Measurements from ENCODE around the gene BBX.

BBX gene

DNA sequence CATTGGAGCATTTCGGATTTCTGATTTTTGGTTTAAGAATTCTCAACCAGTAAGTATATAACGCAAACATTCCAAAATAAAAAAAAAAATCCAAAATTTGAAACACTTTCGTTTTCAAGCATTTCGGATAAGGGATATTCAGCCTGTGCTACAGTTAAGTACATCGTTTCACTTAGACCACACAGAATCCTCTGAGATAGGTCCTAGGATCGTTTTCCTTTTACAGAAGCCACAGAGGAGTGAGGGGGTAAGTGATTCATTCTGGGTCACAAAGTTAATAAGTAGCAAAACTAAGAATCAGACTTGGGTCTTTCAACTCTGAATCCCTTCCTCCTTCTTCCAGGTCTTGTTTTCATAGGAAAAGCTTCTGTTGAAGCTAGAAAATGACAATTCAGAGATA is 249.3 kb downstream of the BBX start:
- H3K4me3 ChIP-seq (ENCODE audit: low read length), result no peak overlapping the region
- H3K27me3 ChIP-seq (ENCODE audit: insufficient read depth, low read length), result no peaks in the 10 kb centered on the region
- WGBS, result 98% methylated on average over 6 of the region's 6 CpGs
- no peaks in the 10 kb centered on the region for H3K9me3 ChIP-seq (ENCODE audit: insufficient read depth, low read depth, low read length)
- no peaks in the 10 kb centered on the region for H3K4me1 ChIP-seq (ENCODE audit: insufficient read depth, low read length)
- H3K9ac ChIP-seq (ENCODE audit: low read depth, low read length), result no peak overlapping the region
- peaks cover 16% of the 10 kb centered on the region for H3K36me3 ChIP-seq (ENCODE audit: insufficient read depth, low read length)
- H3K27ac ChIP-seq (ENCODE audit: low read depth, low read length), result no peak overlapping the region

DNA sequence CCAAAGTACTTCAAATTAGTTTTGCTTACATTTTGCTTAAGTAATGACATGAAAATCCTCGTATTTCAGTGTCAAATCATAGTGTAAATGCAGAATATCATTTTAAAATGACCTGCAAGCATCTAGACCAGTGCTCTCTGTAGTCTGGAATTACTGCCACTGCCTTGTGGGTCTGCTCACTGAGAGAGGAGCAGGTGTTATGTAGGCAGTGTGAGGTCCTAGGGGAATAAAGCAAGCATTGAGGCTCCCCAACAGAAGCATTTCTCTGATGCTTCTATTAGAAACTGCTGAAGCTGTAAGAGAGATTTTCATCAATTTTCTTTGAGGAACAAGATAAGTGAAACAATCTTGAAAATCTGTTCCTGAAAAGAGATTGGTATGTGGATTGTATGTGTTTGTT is 253.2 kb downstream of the BBX start:
- Histone ChIP-seq H3K36me3 (ENCODE audit: insufficient read depth, low read length) (peaks cover 40% of the 10 kb centered on the region), H3K9me3 (ENCODE audit: insufficient read depth, low read depth, low read length) (no peaks in the 10 kb centered on the region), H3K4me1 (ENCODE audit: insufficient read depth, low read length) (no peaks in the 10 kb centered on the region), H3K4me3 (ENCODE audit: low read length) (no peak overlapping the region), H3K27me3 (ENCODE audit: insufficient read depth, low read length) (no peaks in the 10 kb centered on the region), H3K9ac (ENCODE audit: low read depth, low read length) (no peak overlapping the region), H3K27ac (ENCODE audit: low read depth, low read length) (no peak overlapping the region)
- WGBS, result 100% methylated on average over 1 of the region's 1 CpG

- H3K4me3 ChIP-seq (ENCODE audit: low read length), result no peak overlapping the region
- H3K9me3 ChIP-seq (ENCODE audit: insufficient read depth, low read depth, low read length), result no peaks in the 10 kb centered on the region
- no peak overlapping the region for H3K9ac ChIP-seq (ENCODE audit: low read depth, low read length)
- no peaks in the 10 kb centered on the region for H3K27me3 ChIP-seq (ENCODE audit: insufficient read depth, low read length)
- no peak overlapping the region for H3K27ac ChIP-seq (ENCODE audit: low read depth, low read length)
- WGBS, result 88% methylated on average over 1 of the region's 1 CpG
- H3K36me3 ChIP-seq (ENCODE audit: insufficient read depth, low read length), result peaks cover 60% of the 10 kb centered on the region
- H3K4me1 ChIP-seq (ENCODE audit: insufficient read depth, low read length), result no peaks in the 10 kb centered on the region
Measured at GRCh38 chr3:107781253-107781652, 258.5 kb downstream of the BBX start.

- Histone ChIP-seq H3K36me3 (ENCODE audit: insufficient read depth, low read length) (peaks cover 60% of the 10 kb centered on the region), H3K27ac (ENCODE audit: low read depth, low read length) (no peak overlapping the region), H3K27me3 (ENCODE audit: insufficient read depth, low read length) (no peaks in the 10 kb centered on the region), H3K4me1 (ENCODE audit: insufficient read depth, low read length) (no peaks in the 10 kb centered on the region), H3K9me3 (ENCODE audit: insufficient read depth, low read depth, low read length) (no peaks in the 10 kb centered on the region), H3K4me3 (ENCODE audit: low read length) (no peak overlapping the region), H3K9ac (ENCODE audit: low read depth, low read length) (no peak overlapping the region)
- WGBS, result 96% methylated on average over 2 of the region's 2 CpGs
Measured at GRCh38 chr3:107782054-107782453, 259.3 kb downstream of the BBX start.

DNA sequence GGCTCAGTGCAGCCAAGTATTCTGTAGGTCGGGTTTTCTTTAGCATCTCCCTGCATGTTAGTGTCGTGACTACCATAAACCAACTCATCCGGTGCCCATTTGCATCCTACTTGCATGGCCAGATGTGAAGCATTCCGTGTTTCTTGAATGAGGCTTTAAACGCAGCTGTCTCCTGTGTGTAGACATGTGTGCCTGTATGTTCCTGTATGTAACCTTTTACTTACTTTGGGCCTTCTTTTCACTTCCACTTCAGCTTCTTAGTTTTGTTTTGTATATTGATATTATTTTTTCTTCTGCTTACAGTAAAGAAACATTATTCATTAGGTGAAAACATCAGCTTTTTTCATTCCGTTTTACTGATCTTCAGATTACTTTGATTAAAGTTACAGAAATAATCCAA is 267.9 kb downstream of the BBX start:
- Histone ChIP-seq H3K36me3 (ENCODE audit: insufficient read depth, low read length) (peaks cover 32% of the 10 kb centered on the region), H3K4me1 (ENCODE audit: insufficient read depth, low read length) (no peaks in the 10 kb centered on the region), H3K9ac (ENCODE audit: low read depth, low read length) (no peak overlapping the region), H3K27ac (ENCODE audit: low read depth, low read length) (no peak overlapping the region), H3K4me3 (ENCODE audit: low read length) (no peak overlapping the region), H3K27me3 (ENCODE audit: insufficient read depth, low read length) (no peaks in the 10 kb centered on the region), H3K9me3 (ENCODE audit: insufficient read depth, low read depth, low read length) (no peaks in the 10 kb centered on the region)
- 98% methylated on average over 6 of the region's 6 CpGs for WGBS

- Histone ChIP-seq H3K4me3 (ENCODE audit: low read length) (no peak overlapping the region), H3K9me3 (ENCODE audit: insufficient read depth, low read depth, low read length) (no peaks in the 10 kb centered on the region), H3K27me3 (ENCODE audit: insufficient read depth, low read length) (no peaks in the 10 kb centered on the region), H3K36me3 (ENCODE audit: insufficient read depth, low read length) (peaks cover 32% of the 10 kb centered on the region), H3K27ac (ENCODE audit: low read depth, low read length) (no peak overlapping the region), H3K4me1 (ENCODE audit: insufficient read depth, low read length) (no peaks in the 10 kb centered on the region), H3K9ac (ENCODE audit: low read depth, low read length) (no peak overlapping the region)
- WGBS, result 100% methylated on average over 1 of the region's 1 CpG
Measured at GRCh38 chr3:107791027-107791426, 268.3 kb downstream of the BBX start.

DNA sequence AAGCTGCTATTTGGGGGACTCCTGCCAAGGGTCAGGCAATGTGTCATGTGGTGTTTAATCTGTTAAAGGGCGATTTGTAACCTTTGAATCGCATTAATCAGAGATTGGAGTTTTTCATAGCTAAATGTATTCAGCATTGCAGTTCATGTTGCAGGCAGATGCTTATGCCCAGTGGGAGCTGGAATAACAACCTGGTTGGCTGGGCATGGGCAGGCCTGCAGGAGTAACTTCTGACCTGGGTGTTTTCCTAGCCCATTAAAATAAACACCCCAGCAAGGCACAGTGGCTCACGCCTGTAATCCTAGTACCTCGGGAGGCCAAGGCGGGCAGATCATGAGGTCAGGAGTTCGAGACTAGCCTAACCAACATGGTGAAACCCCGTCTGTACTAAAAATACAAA is 268.7 kb downstream of the BBX start:
- no peak overlapping the region for H3K27ac ChIP-seq (ENCODE audit: low read depth, low read length)
- no peaks in the 10 kb centered on the region for H3K9me3 ChIP-seq (ENCODE audit: insufficient read depth, low read depth, low read length)
- 95% methylated on average over 7 of the region's 7 CpGs for WGBS
- H3K4me3 ChIP-seq (ENCODE audit: low read length), result no peak overlapping the region
- H3K27me3 ChIP-seq (ENCODE audit: insufficient read depth, low read length), result no peaks in the 10 kb centered on the region
- no peaks in the 10 kb centered on the region for H3K4me1 ChIP-seq (ENCODE audit: insufficient read depth, low read length)
- no peak overlapping the region for H3K9ac ChIP-seq (ENCODE audit: low read depth, low read length)
- H3K36me3 ChIP-seq (ENCODE audit: insufficient read depth, low read length), result peaks cover 32% of the 10 kb centered on the region

DNA sequence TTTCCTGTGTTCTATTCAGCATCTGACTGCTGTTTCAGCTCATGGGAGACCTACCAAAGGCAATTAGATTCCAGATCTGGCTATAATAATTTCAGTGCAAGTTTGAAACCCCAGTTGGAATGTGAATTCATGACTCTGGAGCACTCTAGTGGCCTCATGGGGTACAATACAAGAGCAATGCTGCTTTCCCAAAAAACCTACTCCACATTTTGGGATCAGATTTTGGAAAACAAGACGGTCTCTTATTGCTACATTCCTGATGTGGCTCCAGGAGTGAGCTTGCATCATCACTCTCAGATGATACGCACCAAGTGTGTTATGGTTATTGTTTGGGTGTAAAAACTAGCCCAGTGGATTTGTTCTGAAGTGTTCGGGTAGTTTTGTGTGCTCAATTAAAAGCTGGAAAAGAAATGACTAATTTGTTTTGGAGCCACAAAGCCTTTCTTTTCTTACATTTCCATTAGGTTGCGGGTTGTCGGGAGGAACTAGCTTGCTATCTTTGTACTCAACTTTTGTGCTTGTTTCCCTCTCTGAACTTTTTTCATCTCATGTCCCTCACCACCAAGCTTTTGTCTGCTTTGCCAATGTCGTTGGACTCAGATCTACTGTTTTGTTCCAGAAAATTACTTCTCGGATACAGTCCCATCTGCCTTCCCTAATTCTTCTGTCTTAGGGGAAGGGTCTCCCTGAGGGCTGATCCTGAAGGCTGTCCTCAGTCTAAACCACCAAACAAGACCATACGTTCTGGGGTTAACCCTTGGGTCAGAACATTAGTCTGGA is 272.1 kb downstream of the BBX start:
- Histone ChIP-seq H3K4me1 (ENCODE audit: insufficient read depth, low read length) (no peaks in the 10 kb centered on the region), H3K4me3 (ENCODE audit: low read length) (no peak overlapping the region), H3K9me3 (ENCODE audit: insufficient read depth, low read depth, low read length) (no peaks in the 10 kb centered on the region), H3K9ac (ENCODE audit: low read depth, low read length) (no peak overlapping the region), H3K27me3 (ENCODE audit: insufficient read depth, low read length) (no peaks in the 10 kb centered on the region), H3K36me3 (ENCODE audit: insufficient read depth, low read length) (peaks cover 43% of the 10 kb centered on the region), H3K27ac (ENCODE audit: low read depth, low read length) (no peak overlapping the region)
- WGBS, result 94% methylated on average over 8 of the region's 8 CpGs

DNA sequence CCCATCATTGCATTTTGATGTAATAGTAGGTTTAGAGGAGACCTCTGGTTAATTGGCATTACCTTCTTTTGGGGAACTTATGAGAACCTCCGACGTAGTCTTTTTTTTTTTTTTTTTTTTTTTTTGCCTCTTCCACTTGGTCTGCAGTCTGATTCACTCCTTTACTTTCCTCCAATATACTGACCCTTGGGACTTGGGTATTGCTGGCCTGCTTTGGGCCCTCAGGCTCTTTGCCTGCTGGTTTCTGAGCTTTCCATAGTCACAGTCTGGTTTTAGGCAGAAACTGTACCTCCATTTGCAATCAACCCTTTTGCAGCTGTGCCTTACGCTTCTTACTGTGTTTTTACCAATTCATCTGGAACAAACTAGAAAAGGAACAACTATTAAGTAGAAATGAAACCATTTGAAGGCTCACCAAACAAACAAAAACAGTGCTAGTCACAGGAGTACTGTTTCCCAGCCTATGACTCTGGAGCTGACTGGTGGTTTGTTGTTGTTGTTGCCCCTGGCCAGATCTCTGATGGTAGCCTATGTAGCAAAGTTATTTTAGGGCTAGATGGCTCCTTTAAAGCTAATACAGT is 272.8 kb downstream of the BBX start:
- no peaks in the 10 kb centered on the region for H3K9me3 ChIP-seq (ENCODE audit: insufficient read depth, low read depth, low read length)
- H3K36me3 ChIP-seq (ENCODE audit: insufficient read depth, low read length), result peaks cover 45% of the 10 kb centered on the region
- no peak overlapping the region for H3K27ac ChIP-seq (ENCODE audit: low read depth, low read length)
- H3K9ac ChIP-seq (ENCODE audit: low read depth, low read length), result no peak overlapping the region
- no peaks in the 10 kb centered on the region for H3K4me1 ChIP-seq (ENCODE audit: insufficient read depth, low read length)
- H3K4me3 ChIP-seq (ENCODE audit: low read length), result no peak overlapping the region
- WGBS, result 93% methylated on average over 3 of the region's 3 CpGs
- no peaks in the 10 kb centered on the region for H3K27me3 ChIP-seq (ENCODE audit: insufficient read depth, low read length)

DNA sequence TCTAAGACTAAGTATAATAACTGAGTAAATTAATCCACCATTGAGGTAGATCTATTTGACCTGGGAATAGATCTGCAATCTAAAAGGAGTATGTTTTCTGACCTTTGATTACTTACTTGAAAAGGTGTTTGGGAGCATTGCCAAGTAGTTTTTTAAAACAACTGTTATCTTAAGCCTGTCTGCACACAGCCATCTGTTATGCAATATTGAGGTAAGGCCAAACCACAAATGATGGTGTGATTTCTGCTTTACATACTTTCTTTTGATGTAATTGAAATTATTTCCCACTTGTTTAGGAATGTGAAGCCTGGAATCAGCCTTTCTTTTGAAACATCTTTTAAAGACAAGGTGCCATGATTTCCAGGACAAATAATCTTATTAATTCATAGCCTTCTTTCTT is 274.0 kb downstream of the BBX start:
- H3K9me3 ChIP-seq (ENCODE audit: insufficient read depth, low read depth, low read length), result no peaks in the 10 kb centered on the region
- no peak overlapping the region for H3K9ac ChIP-seq (ENCODE audit: low read depth, low read length)
- no peaks in the 10 kb centered on the region for H3K4me1 ChIP-seq (ENCODE audit: insufficient read depth, low read length)
- H3K36me3 ChIP-seq (ENCODE audit: insufficient read depth, low read length), result peaks cover 46% of the 10 kb centered on the region
- H3K4me3 ChIP-seq (ENCODE audit: low read length), result no peak overlapping the region
- H3K27ac ChIP-seq (ENCODE audit: low read depth, low read length), result no peak overlapping the region
- H3K27me3 ChIP-seq (ENCODE audit: insufficient read depth, low read length), result no peaks in the 10 kb centered on the region

DNA sequence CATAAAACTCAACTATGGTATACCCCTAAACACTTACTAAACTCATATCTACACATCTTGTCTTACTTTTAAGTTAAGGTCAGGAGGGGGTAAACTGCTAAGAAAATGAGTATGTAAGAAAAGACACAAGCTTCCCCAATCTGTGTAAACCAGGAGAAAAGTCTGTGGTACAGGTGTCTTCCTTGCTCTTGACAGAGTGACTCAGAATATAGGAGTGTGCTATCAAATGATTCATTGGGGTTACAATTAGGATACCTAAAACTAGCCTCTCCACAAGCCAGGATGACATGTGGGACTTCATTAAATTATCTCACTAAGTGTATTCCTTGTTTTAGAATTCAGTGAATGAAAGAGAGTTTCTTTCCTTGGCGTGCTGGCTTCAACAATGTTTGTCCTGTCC is 274.8 kb downstream of the BBX start:
- H3K27me3 ChIP-seq (ENCODE audit: insufficient read depth, low read length), result no peaks in the 10 kb centered on the region
- no peaks in the 10 kb centered on the region for H3K9me3 ChIP-seq (ENCODE audit: insufficient read depth, low read depth, low read length)
- no peak overlapping the region for H3K4me3 ChIP-seq (ENCODE audit: low read length)
- no peak overlapping the region for H3K27ac ChIP-seq (ENCODE audit: low read depth, low read length)
- 96% methylated on average over 1 of the region's 1 CpG for WGBS
- no peaks in the 10 kb centered on the region for H3K4me1 ChIP-seq (ENCODE audit: insufficient read depth, low read length)
- no peak overlapping the region for H3K9ac ChIP-seq (ENCODE audit: low read depth, low read length)
- peaks cover 46% of the 10 kb centered on the region for H3K36me3 ChIP-seq (ENCODE audit: insufficient read depth, low read length)
